OCI-LY3 (cell line): ENCODE results near the gene NANOS3.

ENCODE experiments used
- EZH2phosphoT487 ChIP-seq: fragments of 200-600 bp; shearing (Covaris generic); IDR thresholded peaks from 2 replicates; pipeline ENCODE4 v1.6.1; 2018; ENCODE audit warnings: antibody characterized with exemption, mixed run types, low read depth
- TF ChIP-seq, protein P1 (sequence below): fragments of 200-600, 300-600 bp; sonication (generic); IDR thresholded peaks from 2 replicates; pipeline ENCODE4 v1.5.1; 2014; ENCODE audit warnings: antibody characterized with exemption, low read length, low read depth

DNA sequence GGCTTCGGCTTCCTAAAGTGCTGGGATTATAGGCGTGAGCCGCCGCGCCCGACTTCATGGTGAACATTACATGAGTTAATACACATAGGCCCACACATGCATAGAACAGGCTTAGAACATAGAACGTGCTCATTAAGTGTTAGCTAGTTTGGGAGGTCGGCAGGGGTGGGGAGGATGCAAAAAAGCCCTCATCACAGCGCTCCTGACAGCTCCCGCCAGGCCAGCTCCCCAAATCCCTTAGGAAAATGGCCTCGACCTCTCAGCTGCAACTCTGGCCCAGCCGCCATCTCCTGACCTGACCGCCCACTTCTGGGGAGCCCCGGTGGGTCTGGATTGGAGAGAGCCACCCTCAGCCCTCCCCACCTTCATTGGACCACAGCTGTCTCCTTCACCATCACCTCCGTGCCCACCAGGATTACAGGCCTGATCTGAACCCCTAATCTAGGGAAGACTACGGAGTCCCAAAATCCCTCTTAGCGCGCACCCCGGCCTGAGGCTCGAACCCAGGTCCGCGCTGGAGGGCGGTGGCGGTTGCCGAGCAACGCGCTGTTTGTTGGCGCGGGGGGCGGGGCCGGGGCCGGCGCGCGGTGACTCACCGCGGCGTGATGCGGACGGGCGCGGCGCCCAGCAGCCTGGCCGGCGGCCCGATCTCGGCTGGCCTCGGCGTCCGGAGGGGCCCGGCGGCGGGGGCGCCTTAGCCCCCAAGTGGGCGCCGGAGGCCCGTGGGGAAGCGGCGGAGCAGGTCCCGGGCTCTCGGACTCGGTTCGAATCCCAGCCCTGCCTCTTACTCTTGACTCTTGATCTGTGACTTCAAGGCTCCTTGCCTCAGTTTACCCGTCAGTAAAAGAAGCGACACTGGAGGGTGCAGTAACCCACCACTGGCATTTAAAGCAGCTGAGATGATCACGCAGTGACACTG lies 26.7 kb upstream of the NANOS3 start:
- TF ChIP-seq, protein P1, sequence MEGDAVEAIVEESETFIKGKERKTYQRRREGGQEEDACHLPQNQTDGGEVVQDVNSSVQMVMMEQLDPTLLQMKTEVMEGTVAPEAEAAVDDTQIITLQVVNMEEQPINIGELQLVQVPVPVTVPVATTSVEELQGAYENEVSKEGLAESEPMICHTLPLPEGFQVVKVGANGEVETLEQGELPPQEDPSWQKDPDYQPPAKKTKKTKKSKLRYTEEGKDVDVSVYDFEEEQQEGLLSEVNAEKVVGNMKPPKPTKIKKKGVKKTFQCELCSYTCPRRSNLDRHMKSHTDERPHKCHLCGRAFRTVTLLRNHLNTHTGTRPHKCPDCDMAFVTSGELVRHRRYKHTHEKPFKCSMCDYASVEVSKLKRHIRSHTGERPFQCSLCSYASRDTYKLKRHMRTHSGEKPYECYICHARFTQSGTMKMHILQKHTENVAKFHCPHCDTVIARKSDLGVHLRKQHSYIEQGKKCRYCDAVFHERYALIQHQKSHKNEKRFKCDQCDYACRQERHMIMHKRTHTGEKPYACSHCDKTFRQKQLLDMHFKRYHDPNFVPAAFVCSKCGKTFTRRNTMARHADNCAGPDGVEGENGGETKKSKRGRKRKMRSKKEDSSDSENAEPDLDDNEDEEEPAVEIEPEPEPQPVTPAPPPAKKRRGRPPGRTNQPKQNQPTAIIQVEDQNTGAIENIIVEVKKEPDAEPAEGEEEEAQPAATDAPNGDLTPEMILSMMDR: no peak
- TF ChIP-seq EZH2phosphoT487: no peak
